ENCODE measurements around the gene SOCS1.

DNA sequence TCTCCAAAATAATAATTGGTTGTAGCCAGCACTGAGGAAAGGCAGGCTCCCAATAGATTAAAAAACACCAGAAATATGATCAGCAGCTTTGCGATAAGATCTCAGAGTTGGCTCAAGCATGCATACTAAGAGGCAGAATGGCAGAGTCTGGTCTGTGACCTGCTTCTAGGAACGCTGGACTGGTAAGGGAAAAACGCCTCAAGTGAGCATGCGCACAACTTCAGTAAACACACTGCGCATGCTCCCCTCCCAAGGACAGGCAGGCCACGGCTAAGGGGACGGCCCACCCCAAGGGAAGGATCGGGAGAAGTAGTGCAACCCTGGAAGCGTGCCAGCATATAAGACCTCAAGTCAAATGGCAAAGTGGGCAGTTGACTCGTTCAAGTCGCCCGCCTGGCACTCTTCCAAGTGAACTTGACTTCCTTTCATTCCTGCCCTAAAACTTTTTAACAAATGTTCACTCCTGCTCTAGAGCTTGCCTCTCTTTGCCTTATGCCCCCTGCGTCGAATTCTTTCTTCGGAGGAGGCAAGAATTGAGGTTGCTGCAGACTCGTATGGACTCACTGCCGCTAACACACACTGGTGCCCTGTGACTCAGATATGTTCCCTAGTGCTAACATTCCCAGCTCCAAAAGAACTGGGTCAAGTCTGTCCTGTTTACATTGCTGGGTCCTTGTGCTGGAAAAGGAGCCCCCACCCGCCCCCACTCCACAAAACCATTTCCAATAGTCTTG, 47.6 kb upstream of the SOCS1 start:
- TF ChIP-seq POLR2AphosphoS5 (IDR thresholded peaks at IDR 0.05) (no peak), POLR2A (IDR thresholded peaks at IDR 0.05; ENCODE audit: low read depth) (no peak), EP300 (IDR thresholded peaks at IDR 0.05) (no peak)
- TF ChIP-seq, protein P1, sequence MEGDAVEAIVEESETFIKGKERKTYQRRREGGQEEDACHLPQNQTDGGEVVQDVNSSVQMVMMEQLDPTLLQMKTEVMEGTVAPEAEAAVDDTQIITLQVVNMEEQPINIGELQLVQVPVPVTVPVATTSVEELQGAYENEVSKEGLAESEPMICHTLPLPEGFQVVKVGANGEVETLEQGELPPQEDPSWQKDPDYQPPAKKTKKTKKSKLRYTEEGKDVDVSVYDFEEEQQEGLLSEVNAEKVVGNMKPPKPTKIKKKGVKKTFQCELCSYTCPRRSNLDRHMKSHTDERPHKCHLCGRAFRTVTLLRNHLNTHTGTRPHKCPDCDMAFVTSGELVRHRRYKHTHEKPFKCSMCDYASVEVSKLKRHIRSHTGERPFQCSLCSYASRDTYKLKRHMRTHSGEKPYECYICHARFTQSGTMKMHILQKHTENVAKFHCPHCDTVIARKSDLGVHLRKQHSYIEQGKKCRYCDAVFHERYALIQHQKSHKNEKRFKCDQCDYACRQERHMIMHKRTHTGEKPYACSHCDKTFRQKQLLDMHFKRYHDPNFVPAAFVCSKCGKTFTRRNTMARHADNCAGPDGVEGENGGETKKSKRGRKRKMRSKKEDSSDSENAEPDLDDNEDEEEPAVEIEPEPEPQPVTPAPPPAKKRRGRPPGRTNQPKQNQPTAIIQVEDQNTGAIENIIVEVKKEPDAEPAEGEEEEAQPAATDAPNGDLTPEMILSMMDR (IDR thresholded peaks at IDR 0.05) = no peak
